HEK293 (cell line): ENCODE results near the gene TLCD2.

Experiments
- CTCF ChIA-PET: fragments of 350-600 bp; formaldehyde crosslinking; extraction: SDS; loops from one replicate; lab custom pipeline; 2021; ENCODE audit warnings: antibody characterized with exemption; lab: Yijun Ruan, JAX
- POLR2A ChIA-PET: fragments of 300-600 bp; formaldehyde crosslinking; extraction: SDS; loops from one replicate; lab custom pipeline; 2020; ENCODE audit warnings: antibody characterized with exemption, inconsistent platforms; lab: Yijun Ruan, JAX
- H3K27ac ChIP-seq: fragments of 200-500 bp; sonication (Bioruptor generic); 2 replicates; pipeline ENCODE4 v1.5.1; 2014; ENCODE audit warnings: low read depth, low read length, control low read depth, inconsistent platforms; ENCODE audit errors: extremely low read depth
- H3K36me3 ChIP-seq, 2 experiments: fragments of 200-500 bp in 1 of 2; sonication (Bioruptor generic) in 1 of 2; 1 replicate in 1 of 2; 2 replicates in 1 of 2; pipeline ENCODE4 v1.5.1; 2014 to 2017; ENCODE audit warnings: inconsistent platforms in 2 of 2, low read length in 2 of 2; ENCODE audit not compliant: control insufficient read depth in 2 of 2, insufficient read depth in 1 of 2
- H3K4me1 ChIP-seq: fragments of 200-500 bp; sonication (Bioruptor generic); 2 replicates; pipeline ENCODE4 v1.5.1; 2014; ENCODE audit warnings: mild to moderate bottlenecking, low read length, inconsistent platforms; ENCODE audit not compliant: control insufficient read depth, insufficient read depth
- H3K4me3 ChIP-seq: 2 replicates; pipeline ENCODE4 v1.5.1; 2011; ENCODE audit warnings: low read depth, mild to moderate bottlenecking, control low read depth, low read length, moderate library complexity
- H3K9me3 ChIP-seq: fragments of 200-500 bp; sonication (Bioruptor generic); 2 replicates; pipeline ENCODE4 v1.5.1; 2014; ENCODE audit warnings: low read depth, low read length, inconsistent platforms; ENCODE audit not compliant: control insufficient read depth, insufficient read depth
- BCL11B ChIP-seq: fragments of 450-650 bp; formaldehyde crosslinking; IDR thresholded peaks from 2 replicates; pipeline ENCODE4 v1.5.1; 2016; ENCODE audit warnings: low read depth, missing biosample characterization, missing genetic modification characterization
- GFI1B ChIP-seq: fragments of 450-650 bp; formaldehyde crosslinking; IDR thresholded peaks from 2 replicates; pipeline ENCODE4 v1.5.1; 2016; ENCODE audit warnings: missing biosample characterization, missing genetic modification characterization
- HOXA7 ChIP-seq: sonication (generic); formaldehyde crosslinking; IDR thresholded peaks from 2 replicates; pipeline ENCODE4 v1.8.1; 2022; ENCODE audit warnings: missing genetic modification reagents, borderline replicate concordance
- KLF1 ChIP-seq: fragments of 450-650 bp; formaldehyde crosslinking; IDR thresholded peaks from 2 replicates; pipeline ENCODE4 v1.5.1; 2016; ENCODE audit warnings: missing biosample characterization, missing genetic modification characterization
- PRDM2 ChIP-seq: fragments of 450-650 bp; formaldehyde crosslinking; IDR thresholded peaks from 2 replicates; pipeline ENCODE4 v1.5.1; 2016; ENCODE audit warnings: missing biosample characterization, missing genetic modification characterization, borderline replicate concordance
- PRDM4 ChIP-seq: fragments of 450-650 bp; formaldehyde crosslinking; IDR thresholded peaks from 2 replicates; pipeline ENCODE4 v1.5.1; 2017; ENCODE audit warnings: missing biosample characterization, missing genetic modification characterization
- PRDM6 ChIP-seq: fragments of 450-650 bp; formaldehyde crosslinking; IDR thresholded peaks from 2 replicates; pipeline ENCODE4 v1.5.1; 2017; ENCODE audit warnings: missing biosample characterization, missing genetic modification characterization
- SP3 ChIP-seq: fragments of 450-650 bp; formaldehyde crosslinking; IDR thresholded peaks from 2 replicates; pipeline ENCODE4 v1.5.1; 2016; ENCODE audit warnings: missing biosample characterization, missing genetic modification characterization
- YY2 ChIP-seq: fragments of 450-650 bp; formaldehyde crosslinking; IDR thresholded peaks from 2 replicates; pipeline ENCODE4 v1.5.1; 2016; ENCODE audit warnings: missing biosample characterization, missing genetic modification characterization
- ZBTB44 ChIP-seq: fragments of 450-650 bp; IDR thresholded peaks from 2 replicates; pipeline ENCODE4 v1.5.1; 2018; ENCODE audit warnings: missing biosample characterization, mild to moderate bottlenecking, missing genetic modification characterization
- ZNF221 ChIP-seq: fragments of 450-650 bp; formaldehyde crosslinking; IDR thresholded peaks from 2 replicates; pipeline ENCODE4 v1.5.1; 2017; ENCODE audit warnings: missing biosample characterization, missing genetic modification characterization, borderline replicate concordance
- ZNF223 ChIP-seq: fragments of 450-650 bp; formaldehyde crosslinking; IDR thresholded peaks from 2 replicates; pipeline ENCODE4 v1.5.1; 2016; ENCODE audit warnings: missing biosample characterization, missing genetic modification characterization
- ZNF292 ChIP-seq: fragments of 450-650 bp; formaldehyde crosslinking; IDR thresholded peaks from 2 replicates; pipeline ENCODE4 v1.5.1; 2016; ENCODE audit warnings: low read depth, missing biosample characterization, missing genetic modification characterization, borderline replicate concordance
- ZNF391 ChIP-seq: fragments of 450-650 bp; formaldehyde crosslinking; IDR thresholded peaks from 2 replicates; pipeline ENCODE4 v1.5.1; 2016; ENCODE audit warnings: low read depth, missing biosample characterization, missing genetic modification characterization, borderline replicate concordance
- ZNF426 ChIP-seq: fragments of 450-650 bp; formaldehyde crosslinking; IDR thresholded peaks from 2 replicates; pipeline ENCODE4 v1.5.1; 2017; ENCODE audit warnings: missing biosample characterization, missing genetic modification characterization, mild to moderate bottlenecking, inconsistent platforms, moderate library complexity
- ZNF501 ChIP-seq: fragments of 450-650 bp; formaldehyde crosslinking; IDR thresholded peaks from 2 replicates; pipeline ENCODE4 v1.5.1; 2016; ENCODE audit warnings: missing biosample characterization, missing genetic modification characterization
- ZNF544 ChIP-seq: fragments of 450-650 bp; formaldehyde crosslinking; IDR thresholded peaks from 2 replicates; pipeline ENCODE4 v1.5.0; 2017; ENCODE audit warnings: missing biosample characterization, missing genetic modification characterization
- ZNF561 ChIP-seq: fragments of 450-650 bp; IDR thresholded peaks from 2 replicates; pipeline ENCODE4 v1.5.1; 2018; ENCODE audit warnings: missing biosample characterization, missing genetic modification characterization, borderline replicate concordance
- ZNF571 ChIP-seq: fragments of 450-650 bp; formaldehyde crosslinking; IDR thresholded peaks from 2 replicates; pipeline ENCODE4 v1.5.0; 2017; ENCODE audit warnings: missing biosample characterization, missing genetic modification characterization
- ZNF747 ChIP-seq: fragments of 450-650 bp; formaldehyde crosslinking; IDR thresholded peaks from 2 replicates; pipeline ENCODE4 v1.5.1; 2016; ENCODE audit warnings: missing biosample characterization, missing genetic modification characterization
- ZNF837 ChIP-seq: fragments of 450-650 bp; formaldehyde crosslinking; IDR thresholded peaks from 2 replicates; pipeline ENCODE4 v1.5.1; 2016; ENCODE audit warnings: missing biosample characterization, missing genetic modification characterization
- ZNF843 ChIP-seq: fragments of 450-650 bp; formaldehyde crosslinking; IDR thresholded peaks from 2 replicates; pipeline ENCODE4 v1.5.1; 2016; ENCODE audit warnings: missing biosample characterization, missing genetic modification characterization

TLCD2 gene

GRCh38 chr17:1683459-1683858, 26.7 kb downstream of the TLCD2 start:
- TF ChIP-seq PRDM4 (no peak), ZNF221 (tag by site-specific recombination) (no peak), YY2 (tag by site-specific recombination) (no peak), ZNF747 (tag by site-specific recombination) (no peak), PRDM2 (tag by site-specific recombination) (no peak), ZBTB44 (tag by site-specific recombination) (no peak), ZNF292 (tag by site-specific recombination) (no peak), ZNF544 (tag by site-specific recombination) (no peak), BCL11B (no peak), ZNF426 (tag by site-specific recombination) (no peak), ZNF501 (tag by site-specific recombination) (no peak), ZNF837 (no peak), ZNF561 (tag by site-specific recombination) (no peak), ZNF223 (no peak)
- H3K4me1 ChIP-seq: peaks cover 10% of the 10 kb centered on the region; the same call in 1 of the 2 replicates
- peaks cover 50 to 53% of the 10 kb centered on the region in 2 experiments for H3K36me3 ChIP-seq
- H3K4me3 ChIP-seq: peak overlapping the region; percentile 99
- CTCF ChIA-PET: interaction anchor here (1.2 to 8.5 kb wide), 4 partner anchors 11 to 109 kb away, joined by 4 to 66 read pairs (median 8); no protein-coding TSS in a partner anchor
- H3K27ac ChIP-seq: 0 out of 2 replicates have a peak overlapping the region, but pooled peaks have one; percentile 36
- no peaks in the 10 kb centered on the region for H3K9me3 ChIP-seq
- POLR2A ChIA-PET: interaction anchor here (0.6 to 3.4 kb wide), 18 partner anchors 8 to 362 kb away, joined by 3 to 45 read pairs (median 4); partner anchors contain the start of genes RILP and SLC43A2

GRCh38 chr17:1676401-1676800, 33.8 kb downstream of the TLCD2 start:
- no peaks in the 10 kb centered on the region for H3K9me3 ChIP-seq
- peaks cover 97 to 98% of the 10 kb centered on the region in 2 experiments for H3K36me3 ChIP-seq
- no peaks in the 10 kb centered on the region for H3K4me1 ChIP-seq
- H3K27ac ChIP-seq: no peak overlapping the region
- POLR2A ChIA-PET: interaction anchor here (1.2 kb wide), 1 partner anchor 8 kb away, joined by 4 read pairs; no protein-coding TSS in a partner anchor
- no peak overlapping the region for H3K4me3 ChIP-seq
- CTCF ChIA-PET: no interaction called here
- TF ChIP-seq HOXA7 (CRISPR knock-in tag): no peak
- TF ChIP-seq KLF1 (tag by site-specific recombination): no peak
- no peak for TF ChIP-seq ZNF391
- TF ChIP-seq ZNF571 (tag by site-specific recombination): no peak
- TF ChIP-seq ZNF843: no peak
- TF ChIP-seq SP3 (tag by site-specific recombination): no peak
- no peak for TF ChIP-seq PRDM6
- TF ChIP-seq GFI1B (tag by site-specific recombination): no peak
